Esophagus squamous epithelium (tissue), 5 donors: Measurements from ENCODE around the gene IFITM1. TPM values are rescaled to one million over a fixed set of nuclear protein-coding genes. Genes with fewer than 3 reads are reported as not detected.
A peak's percentile ranks its signal among the peaks of the same experiment; 100 is the strongest.

ENCODE experiments used
- DNase-seq: peaks from one replicate; lab custom pipeline; 2025; lab: John Stamatoyannopoulos, UW
- H3K27ac ChIP-seq, 4 donors: fragments of 200-600 bp; sonication (generic); one replicate each; pipeline ENCODE4 v1.5.1; 2016 to 2019; ENCODE audit warnings: mild to moderate bottlenecking in 1 of 4
- H3K27me3 ChIP-seq, 4 donors: fragments of 200-600 bp; sonication (generic); 1 replicate in 3 of 4; 2 replicates in 1 of 4; pipeline versions ENCODE4 v1.5.1 to v1.6.0; 2017 to 2021; ENCODE audit warnings: antibody characterized with exemption in 1 of 4
- H3K36me3 ChIP-seq, 3 donors: fragments of 200-600 bp; sonication (generic); one replicate each; pipeline ENCODE4 v1.5.1; 2016 to 2019
- H3K4me1 ChIP-seq, 3 donors: fragments of 200-600 bp; sonication (generic); one replicate each; pipeline ENCODE4 v1.5.1; 2017 to 2019
- H3K4me3 ChIP-seq, 4 donors: fragments of 200-600 bp; sonication (generic); 1 replicate in 3 of 4; 2 replicates in 1 of 4; pipeline ENCODE4 v1.5.1; 2016 to 2019; ENCODE audit warnings: mild to moderate bottlenecking in 2 of 4, moderate library complexity in 1 of 4
- H3K9me3 ChIP-seq, 3 donors: fragments of 200-600 bp; sonication (generic); one replicate each; pipeline ENCODE4 v1.5.1; 2016 to 2019
- CTCF ChIP-seq, 6 experiments: fragments of 450-650 bp in 4 of 6; fragments of 200-600 bp in 2 of 6; sonication (generic) in 2 of 6; IDR thresholded peaks; one replicate each; pipeline ENCODE4 v1.5.1; 2016 to 2019; ENCODE audit warnings: antibody characterized with exemption in 6 of 6, mild to moderate bottlenecking in 4 of 6, moderate library complexity in 4 of 6
- POLR2A ChIP-seq, 4 donors: fragments of 450-650 bp; IDR thresholded peaks; one replicate each; pipeline ENCODE4 v1.6.1; 2017; ENCODE audit warnings: antibody characterized with exemption in 4 of 4, mild to moderate bottlenecking in 4 of 4, moderate library complexity in 3 of 4
- WGBS, 2 donors: methylation state at CpG; one replicate each; pipeline ENCODE4 v1.1.5; 2018; 5-methylcytosine and 5-hydroxymethylcytosine counted together
- intact Hi-C: fragments of 100-400 bp; cut with DNase I; formaldehyde crosslinking; loops from one replicate; pipeline ENCODE4 v1.15.0; 2022
- total RNA-seq, 4 donors: library from RNA; depleted of rRNA; stranded (reverse); fragments of >200 nt; gene quantifications; one replicate each; pipeline ENCODE4 v1.1.0, GENCODE V29; 2016
- donor health status: DM: yes; HTN: yes; CAD: no.

IFITM1 gene
- total RNA-seq, 4 donors from 2014 or later, result 26.3 to 133 (median 60.0) TPM

- Histone ChIP-seq H3K9me3 (no peaks in the 10 kb centered on the region), H3K36me3 (peaks cover 0 to 32% (median 0%) of the 10 kb centered on the region in 3 donors), H3K4me3 (no peak overlapping the region), H3K27ac (no peak overlapping the region), H3K4me1 (peaks cover 3 to 28% (median 16%) of the 10 kb centered on the region in 3 donors), H3K27me3 (peaks cover 0 to 59% (median 8%) of the 10 kb centered on the region in 4 donors)
- intact Hi-C loops, result no loop called here
- WGBS, 2 donors, result 52 to 72% methylated on average over 5 to 13 of the region's 35 CpGs
- no peak for DNase-seq
- TF ChIP-seq CTCF (IDR thresholded peaks at IDR 0.05), result no peak
- TF ChIP-seq POLR2A (IDR thresholded peaks at IDR 0.05), result no peak
Observed at GRCh38 chr11:296171-297050, 17.4 kb upstream of the IFITM1 start.

GRCh38 chr11:297051-297585 is 16.7 kb upstream of the IFITM1 start:
- 67 to 68% methylated on average over 3 of the region's 13 CpGs for WGBS, 2 donors
- Histone ChIP-seq H3K4me1 (peaks cover 3 to 28% (median 16%) of the 10 kb centered on the region in 3 donors), H3K4me3 (no peak overlapping the region), H3K27ac (peak overlapping the region in 1 of 4 donors; percentile 40), H3K27me3 (peaks cover 0 to 59% (median 8%) of the 10 kb centered on the region in 4 donors), H3K9me3 (no peaks in the 10 kb centered on the region), H3K36me3 (peaks cover 0 to 29% (median 0%) of the 10 kb centered on the region in 3 donors)
- TF ChIP-seq CTCF (IDR thresholded peaks at IDR 0.05) (no peak), POLR2A (IDR thresholded peaks at IDR 0.05) (no peak)
- no peak for DNase-seq
- intact Hi-C loops, result no loop called here

DNA sequence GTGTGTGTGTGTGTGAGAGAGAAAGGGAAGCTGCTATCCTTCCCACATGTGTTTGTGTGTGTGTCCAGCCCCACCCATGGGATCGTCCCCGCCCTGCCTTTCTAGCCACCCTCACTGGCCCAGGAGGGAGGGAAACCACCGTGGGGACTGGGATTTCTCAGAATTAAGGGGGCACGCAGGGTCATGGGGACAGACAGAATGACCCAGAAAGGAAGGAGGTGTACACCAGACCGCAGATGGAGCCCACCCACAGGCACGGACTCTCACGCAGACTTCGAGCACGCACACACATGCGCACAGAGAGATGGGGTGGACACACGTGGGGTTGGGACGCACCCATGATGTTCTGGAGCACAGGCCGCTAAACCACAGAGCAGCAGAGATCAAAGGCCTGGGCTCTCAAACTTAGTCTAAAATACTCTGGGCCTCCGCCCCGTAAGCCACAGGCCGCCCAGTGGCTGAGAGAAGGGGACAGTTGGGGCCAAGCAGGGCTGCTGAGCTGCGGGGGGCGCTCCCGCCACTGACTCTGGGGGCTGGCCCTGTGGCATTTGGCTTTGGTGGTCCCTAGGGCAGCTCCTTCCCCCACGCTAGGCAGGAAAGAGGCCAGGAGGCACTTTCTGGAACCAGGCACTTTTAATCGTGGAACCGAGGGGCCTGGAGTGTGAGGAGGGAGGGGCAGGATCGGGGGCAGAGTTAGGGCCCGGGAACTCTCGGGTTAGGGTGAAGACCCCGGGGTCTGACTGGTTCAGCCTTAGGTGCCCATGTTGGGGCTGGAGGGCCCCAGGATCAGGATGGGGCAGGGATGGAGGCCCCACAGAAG is 16.0 kb upstream of the IFITM1 start:
- peak overlapping the region in 2 of 4 donors; percentile 25 to 40 for H3K27ac ChIP-seq
- no peak overlapping the region for H3K4me3 ChIP-seq
- WGBS, 2 donors, result 42 to 50% methylated on average over 19 to 23 of the region's 26 CpGs
- no peak for TF ChIP-seq CTCF (IDR thresholded peaks at IDR 0.05)
- peaks cover 0 to 59% (median 8%) of the 10 kb centered on the region in 4 donors for H3K27me3 ChIP-seq
- intact Hi-C loops, result no loop called here
- no peak for DNase-seq
- H3K9me3 ChIP-seq, result no peaks in the 10 kb centered on the region
- H3K4me1 ChIP-seq, result peaks cover 3 to 28% (median 16%) of the 10 kb centered on the region in 3 donors
- H3K36me3 ChIP-seq, result peaks cover 0 to 22% (median 0%) of the 10 kb centered on the region in 3 donors

DNA sequence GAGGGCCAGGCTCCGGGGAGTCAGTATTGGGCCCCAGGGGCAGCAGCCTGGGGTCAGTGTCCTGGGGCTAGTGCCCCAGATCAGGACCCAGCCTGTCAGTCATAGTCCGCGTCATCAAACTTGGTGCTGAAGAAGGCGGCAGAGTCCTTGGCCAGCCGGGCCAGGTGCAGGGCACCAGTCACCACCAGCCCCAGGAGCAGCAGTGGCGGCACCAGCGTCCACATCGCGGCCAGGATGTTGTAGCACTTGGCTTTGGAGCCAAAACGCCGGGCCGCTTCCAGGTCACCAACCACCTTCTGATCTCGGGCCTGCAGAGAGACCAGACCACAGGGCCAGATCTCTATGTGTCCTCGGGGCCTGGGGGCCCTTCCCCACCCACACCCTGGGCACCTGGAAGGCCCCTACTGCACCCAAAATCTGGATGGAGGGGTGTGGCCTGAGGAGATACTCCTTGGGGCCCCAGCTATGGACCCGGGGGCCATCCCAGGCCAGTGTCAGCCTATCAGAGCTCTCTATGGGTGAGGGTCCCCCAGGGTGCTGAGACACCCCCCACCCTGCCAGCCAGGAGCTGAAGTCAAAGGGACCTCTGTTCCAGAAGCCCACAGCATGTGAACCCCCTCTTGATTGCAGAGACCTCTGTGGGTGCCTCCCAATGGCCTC is 15.3 kb upstream of the IFITM1 start:
- Histone ChIP-seq H3K27me3 (peaks cover 0 to 61% (median 8%) of the 10 kb centered on the region in 4 donors), H3K4me3 (no peak overlapping the region), H3K9me3 (no peaks in the 10 kb centered on the region), H3K4me1 (peaks cover 3 to 28% (median 16%) of the 10 kb centered on the region in 3 donors), H3K27ac (peak overlapping the region in 2 of 4 donors; percentile 25 to 40), H3K36me3 (peaks cover 0 to 14% (median 0%) of the 10 kb centered on the region in 3 donors)
- 51% methylated on average over 2 of the region's 15 CpGs; no CpG with 5 or more reads in 1 of the 2 donors for WGBS, 2 donors
- no peak for DNase-seq
- no peak for TF ChIP-seq CTCF (IDR thresholded peaks at IDR 0.05)
- no peak for TF ChIP-seq POLR2A (IDR thresholded peaks at IDR 0.05)
- intact Hi-C loops, result no loop called here
